ENCODE data around the gene TRIM37.

GRCh38 chr17:58947411-58947810, 159.3 kb downstream of the TRIM37 start:
- TF ChIP-seq CTCF (IDR thresholded peaks at IDR 0.05) (no peak), EZH2 (IDR thresholded peaks at IDR 0.05; ENCODE audit: borderline replicate concordance, insufficient read depth, low read depth, low read length, poor library complexity, severe bottlenecking) (no peak)

All from B cell (primary cell).